HUES48 (cell line): ENCODE data around the gene PPIF.

Experiments
- H3K27ac ChIP-seq: one replicate; pipeline ENCODE4 v1.7.0; 2013; ENCODE audit warnings: low read depth, low read length, inconsistent platforms
- H3K27me3 ChIP-seq: 2 replicates; pipeline ENCODE4 v1.6.1; 2013; ENCODE audit warnings: mild to moderate bottlenecking, low read length; ENCODE audit not compliant: control insufficient read depth, insufficient read depth
- H3K36me3 ChIP-seq: 2 replicates; pipeline ENCODE4 v1.6.1; 2013; ENCODE audit warnings: low read length; ENCODE audit not compliant: control insufficient read depth, insufficient read depth
- H3K4me1 ChIP-seq: 2 replicates; pipeline ENCODE4 v1.6.1; 2013; ENCODE audit warnings: mild to moderate bottlenecking, low read length; ENCODE audit not compliant: control insufficient read depth, insufficient read depth
- H3K4me3 ChIP-seq: 2 replicates; pipeline ENCODE4 v1.5.1; 2013; ENCODE audit warnings: mild to moderate bottlenecking, low read depth, low read length
- H3K9ac ChIP-seq: 2 replicates; pipeline ENCODE4 v1.6.1; 2013; ENCODE audit warnings: mild to moderate bottlenecking, low read depth, low read length, moderate library complexity
- H3K9me3 ChIP-seq: 2 replicates; pipeline ENCODE4 v1.6.1; 2013; ENCODE audit warnings: low read length; ENCODE audit not compliant: control insufficient read depth, insufficient read depth

PPIF gene

GRCh38 chr10:79392020-79392398 is 44.7 kb downstream of the PPIF start:
- Histone ChIP-seq H3K4me3 (no peak overlapping the region), H3K9me3 (no peaks in the 10 kb centered on the region), H3K4me1 (no peaks in the 10 kb centered on the region), H3K9ac (no peak overlapping the region), H3K27me3 (no peaks in the 10 kb centered on the region), H3K27ac (no peak overlapping the region), H3K36me3 (no peaks in the 10 kb centered on the region)

GRCh38 chr10:79392506-79393176 is 45.4 kb downstream of the PPIF start:
- Histone ChIP-seq H3K27me3 (no peaks in the 10 kb centered on the region), H3K9me3 (no peaks in the 10 kb centered on the region), H3K4me1 (no peaks in the 10 kb centered on the region), H3K4me3 (no peak overlapping the region), H3K27ac (no peak overlapping the region), H3K36me3 (no peaks in the 10 kb centered on the region), H3K9ac (no peak overlapping the region)

- Histone ChIP-seq H3K9me3 (no peaks in the 10 kb centered on the region), H3K27ac (no peak overlapping the region), H3K9ac (no peak overlapping the region), H3K27me3 (no peaks in the 10 kb centered on the region), H3K4me1 (no peaks in the 10 kb centered on the region), H3K4me3 (no peak overlapping the region), H3K36me3 (no peaks in the 10 kb centered on the region)
Observed at GRCh38 chr10:79393221-79393923, 46.1 kb downstream of the PPIF start.

DNA sequence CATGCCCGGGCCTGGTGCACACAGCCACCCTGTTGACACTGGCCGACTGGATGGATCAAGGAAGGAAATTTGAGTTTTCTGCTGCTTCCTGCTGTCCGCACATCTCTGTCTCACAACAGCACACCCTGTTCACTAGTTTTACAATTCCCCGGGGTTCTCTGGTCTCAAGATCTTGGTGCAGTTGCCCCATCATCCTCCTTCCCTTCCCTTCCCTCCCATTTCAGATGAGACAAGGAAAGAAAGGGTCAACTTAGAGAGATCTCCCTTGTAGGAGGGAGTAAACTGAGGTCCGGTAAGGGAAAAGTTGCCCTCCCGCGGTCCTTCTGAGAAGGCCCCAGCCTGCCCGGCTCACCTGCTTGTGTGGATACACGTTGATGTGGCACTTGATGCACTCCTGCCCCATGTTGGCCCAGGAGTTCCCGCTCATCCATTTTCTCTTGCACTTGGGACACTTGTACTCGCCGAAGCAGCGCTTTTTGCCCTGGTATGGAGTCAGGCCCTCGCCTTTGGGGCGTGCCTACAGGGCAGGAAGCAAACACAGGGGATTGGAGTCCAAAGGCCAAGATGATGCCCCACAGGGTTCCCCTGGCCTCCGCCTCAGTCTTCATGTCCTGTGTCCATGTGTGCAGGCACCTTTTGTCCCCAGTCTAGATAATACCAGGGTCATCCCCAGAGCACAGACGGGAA is 46.8 kb downstream of the PPIF start:
- H3K36me3 ChIP-seq = no peaks in the 10 kb centered on the region
- H3K9me3 ChIP-seq = no peaks in the 10 kb centered on the region
- H3K4me3 ChIP-seq = no peak overlapping the region
- H3K27me3 ChIP-seq = no peaks in the 10 kb centered on the region
- peaks cover 4% of the 10 kb centered on the region for H3K4me1 ChIP-seq
- H3K9ac ChIP-seq = no peak overlapping the region
- H3K27ac ChIP-seq = no peak overlapping the region

- Histone ChIP-seq H3K9ac (no peak overlapping the region), H3K27me3 (no peaks in the 10 kb centered on the region), H3K4me3 (no peak overlapping the region), H3K36me3 (no peaks in the 10 kb centered on the region), H3K4me1 (peaks cover 8% of the 10 kb centered on the region), H3K27ac (no peak overlapping the region), H3K9me3 (no peaks in the 10 kb centered on the region)
Observed at GRCh38 chr10:79394664-79395063, 47.4 kb downstream of the PPIF start.

DNA sequence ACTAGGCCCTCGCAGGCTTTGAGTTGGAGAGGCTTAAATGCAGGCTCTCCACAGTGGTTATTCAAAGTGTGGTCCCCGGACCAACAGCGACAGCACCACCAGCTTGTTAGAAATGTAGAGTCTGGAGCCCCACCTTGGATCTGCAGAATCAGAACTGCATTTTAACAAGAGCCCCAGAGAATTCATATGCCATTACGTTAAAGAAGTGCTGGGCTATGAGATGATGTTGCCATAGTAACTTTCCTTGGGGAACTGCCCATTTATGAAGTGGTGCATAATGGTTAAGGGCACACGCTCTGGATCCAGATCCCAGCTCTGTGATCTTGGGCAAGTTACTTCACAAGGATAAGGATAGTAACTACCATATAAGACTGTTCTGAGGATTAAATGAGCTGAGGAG is 49.3 kb downstream of the PPIF start:
- no peak overlapping the region for H3K9ac ChIP-seq
- no peaks in the 10 kb centered on the region for H3K9me3 ChIP-seq
- H3K4me1 ChIP-seq = peaks cover 12% of the 10 kb centered on the region
- H3K36me3 ChIP-seq = no peaks in the 10 kb centered on the region
- H3K27me3 ChIP-seq = no peaks in the 10 kb centered on the region
- no peak overlapping the region for H3K27ac ChIP-seq
- H3K4me3 ChIP-seq = no peak overlapping the region

- Histone ChIP-seq H3K27me3 (no peaks in the 10 kb centered on the region), H3K4me1 (peaks cover 12% of the 10 kb centered on the region), H3K4me3 (no peak overlapping the region), H3K9me3 (no peaks in the 10 kb centered on the region), H3K27ac (no peak overlapping the region), H3K9ac (no peak overlapping the region), H3K36me3 (no peaks in the 10 kb centered on the region)
Observed at GRCh38 chr10:79397051-79397450, 49.8 kb downstream of the PPIF start.

- Histone ChIP-seq H3K9me3 (no peaks in the 10 kb centered on the region), H3K9ac (no peak overlapping the region), H3K27ac (no peak overlapping the region), H3K4me1 (peaks cover 13% of the 10 kb centered on the region), H3K4me3 (no peak overlapping the region), H3K27me3 (no peaks in the 10 kb centered on the region), H3K36me3 (no peaks in the 10 kb centered on the region)
Observed at GRCh38 chr10:79397575-79398303, 50.5 kb downstream of the PPIF start.

DNA sequence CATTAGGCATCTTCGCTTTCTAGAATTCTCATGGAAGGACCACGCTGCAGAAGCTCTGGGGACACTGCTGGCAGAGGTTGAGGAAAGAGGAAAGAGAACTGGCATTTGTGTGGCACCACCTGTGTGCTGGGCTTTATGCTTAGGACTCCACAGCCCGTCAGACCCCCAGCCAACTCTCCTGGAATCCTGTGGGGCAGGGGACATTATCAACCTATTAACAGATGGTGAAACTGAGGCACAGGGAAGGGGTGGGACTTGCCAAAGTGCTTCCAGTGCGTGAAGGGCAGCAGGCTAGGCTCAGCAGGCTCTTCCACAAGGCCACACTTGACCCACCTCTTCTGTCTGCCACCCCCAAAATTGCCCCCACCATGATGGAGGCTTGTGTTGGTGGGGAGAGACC is 51.4 kb downstream of the PPIF start:
- Histone ChIP-seq H3K4me3 (no peak overlapping the region), H3K4me1 (peaks cover 22% of the 10 kb centered on the region), H3K27me3 (0 out of 2 replicates have a peak, but pooled peaks cover 5% of the 10 kb centered on the region), H3K27ac (peak overlapping the region; percentile 90), H3K9ac (no peak overlapping the region), H3K9me3 (no peaks in the 10 kb centered on the region), H3K36me3 (no peaks in the 10 kb centered on the region)

- Histone ChIP-seq H3K36me3 (no peaks in the 10 kb centered on the region), H3K27ac (peak overlapping the region; percentile 90), H3K4me1 (peaks cover 25% of the 10 kb centered on the region), H3K9ac (no peak overlapping the region), H3K27me3 (0 out of 2 replicates have a peak, but pooled peaks cover 5% of the 10 kb centered on the region), H3K9me3 (no peaks in the 10 kb centered on the region), H3K4me3 (no peak overlapping the region)
Observed at GRCh38 chr10:79399223-79399831, 52.1 kb downstream of the PPIF start.
